ENCODE results near the gene PET117. TPM values are rescaled to one million over a fixed set of nuclear protein-coding genes. Genes with fewer than 3 reads are reported as not detected.
A peak's percentile ranks its signal among the peaks of the same experiment; 100 is the strongest.
"Not testable (repeated sequence)": the region's sequence is repeated elsewhere in the genome, so short reads cannot be mapped to it uniquely, and the experiment has no call there.

PET117 gene
- total RNA-seq, 1 donor from 2014 or later = 58.3 TPM

GRCh38 chr20:18093388-18093787 lies 44.3 kb upstream of the PET117 start:
- TF ChIP-seq CTCF (IDR thresholded peaks at IDR 0.05) = no peak
- TF ChIP-seq EZH2 (IDR thresholded peaks at IDR 0.05) = no peak
- no peak for TF ChIP-seq EZH2phosphoT487 (IDR thresholded peaks at IDR 0.05)
- Mint-ChIP-seq H3K4me1 (no peaks in the 10 kb centered on the region), H3K27me3 (ENCODE audit: insufficient read depth, low read depth) (peaks cover 9% of the 10 kb centered on the region), H3K36me3 (no peaks in the 10 kb centered on the region), H3K27ac (no peak overlapping the region), H3K4me3 (no peak overlapping the region), H3K9me3 (no peaks in the 10 kb centered on the region)
- Histone ChIP-seq H2AFZ (replicated peaks) (no peak overlapping the region), H3K4me3 (no peak overlapping the region), H3K36me3 (no peaks in the 10 kb centered on the region), H3K4me1 (no peaks in the 10 kb centered on the region), H3K79me2 (ENCODE audit: low read depth) (no peaks in the 10 kb centered on the region), H3F3A (ENCODE audit: low read depth) (no peaks in the 10 kb centered on the region), H3K27me3 (no peaks in the 10 kb centered on the region), H3K9me3 (ENCODE audit: low read depth) (no peaks in the 10 kb centered on the region), H3K4me2 (no peak overlapping the region), H3K27ac (no peak overlapping the region), H4K20me1 (ENCODE audit: low read depth) (no peaks in the 10 kb centered on the region), H3K9ac (no peak overlapping the region)
- DNase-seq (ENCODE audit: low spot score) = no peak

GRCh38 chr20:18094191-18094590 lies 43.5 kb upstream of the PET117 start:
- peaks cover 13% of the 10 kb centered on the region for H3K27me3 Mint-ChIP-seq (ENCODE audit: insufficient read depth, low read depth)
- H2AFZ ChIP-seq (replicated peaks) = no peak overlapping the region

GRCh38 chr20:18100569-18100968 lies 37.1 kb upstream of the PET117 start:
- H3K27ac Mint-ChIP-seq; H3K27me3 ChIP-seq; H3K4me3 Mint-ChIP-seq; H3K9ac ChIP-seq; H3K36me3 ChIP-seq; DNase-seq (ENCODE audit: low spot score); H3K4me1 ChIP-seq; H3K9me3 Mint-ChIP-seq; H2AFZ ChIP-seq (replicated peaks); H3K79me2 ChIP-seq (ENCODE audit: low read depth); H3K27ac ChIP-seq; H3K4me1 Mint-ChIP-seq; H3F3A ChIP-seq (ENCODE audit: low read depth); H3K36me3 Mint-ChIP-seq; H4K20me1 ChIP-seq (ENCODE audit: low read depth); H3K9me3 ChIP-seq (ENCODE audit: low read depth); H3K4me2 ChIP-seq; H3K4me3 ChIP-seq: not testable (repeated sequence)
- H3K27me3 Mint-ChIP-seq (ENCODE audit: insufficient read depth, low read depth) = peaks cover 13% of the 10 kb centered on the region

More at GRCh38 chr20:18094191-18094590, 43.5 kb upstream of the PET117 start:
- H3K27ac Mint-ChIP-seq = no peak overlapping the region
- no peak for TF ChIP-seq EZH2 (IDR thresholded peaks at IDR 0.05)
- no peak for TF ChIP-seq EZH2phosphoT487 (IDR thresholded peaks at IDR 0.05)
- TF ChIP-seq CTCF (IDR thresholded peaks at IDR 0.05) = no peak
- no peak for DNase-seq (ENCODE audit: low spot score)
- Histone ChIP-seq H4K20me1 (ENCODE audit: low read depth) (no peaks in the 10 kb centered on the region), H3K36me3 (no peaks in the 10 kb centered on the region), H3K9me3 (ENCODE audit: low read depth) (no peaks in the 10 kb centered on the region), H3K79me2 (ENCODE audit: low read depth) (no peaks in the 10 kb centered on the region), H3K4me2 (no peak overlapping the region), H3K27me3 (no peaks in the 10 kb centered on the region), H3K4me1 (no peaks in the 10 kb centered on the region), H3K4me3 (no peak overlapping the region), H3K9ac (no peak overlapping the region), H3F3A (ENCODE audit: low read depth) (no peaks in the 10 kb centered on the region), H3K27ac (no peak overlapping the region)
- H3K9me3 Mint-ChIP-seq = no peaks in the 10 kb centered on the region
- no peaks in the 10 kb centered on the region for H3K4me1 Mint-ChIP-seq
- H3K36me3 Mint-ChIP-seq = no peaks in the 10 kb centered on the region
- H3K4me3 Mint-ChIP-seq = no peak overlapping the region

GRCh38 chr20:18101125-18101810 lies 36.4 kb upstream of the PET117 start:
- Histone ChIP-seq H3K79me2 (ENCODE audit: low read depth) (no peaks in the 10 kb centered on the region), H3F3A (ENCODE audit: low read depth) (peaks cover 4% of the 10 kb centered on the region), H3K9me3 (ENCODE audit: low read depth) (no peaks in the 10 kb centered on the region), H3K4me1 (peaks cover 5% of the 10 kb centered on the region), H3K36me3 (no peaks in the 10 kb centered on the region), H4K20me1 (ENCODE audit: low read depth) (no peaks in the 10 kb centered on the region), H3K27ac (no peak overlapping the region), H3K9ac (no peak overlapping the region), H2AFZ (replicated peaks) (peak overlapping the region; percentile 96), H3K4me2 (peak overlapping the region; percentile 15), H3K4me3 (no peak overlapping the region), H3K27me3 (no peaks in the 10 kb centered on the region)
- Mint-ChIP-seq H3K27ac (no peak overlapping the region), H3K36me3 (no peaks in the 10 kb centered on the region), H3K9me3 (no peaks in the 10 kb centered on the region), H3K4me1 (peaks cover 7% of the 10 kb centered on the region), H3K27me3 (ENCODE audit: insufficient read depth, low read depth) (peaks cover 15% of the 10 kb centered on the region), H3K4me3 (no peak overlapping the region)
- peak; percentile 16 for DNase-seq (ENCODE audit: low spot score)
- TF ChIP-seq EZH2 (IDR thresholded peaks at IDR 0.05) (no peak), CTCF (IDR thresholded peaks at IDR 0.05) (no peak), EZH2phosphoT487 (IDR thresholded peaks at IDR 0.05) (no peak)
